HEK293 (cell line): ENCODE results near the gene EIF4H.

Source experiments
- PRDM2 ChIP-seq: fragments of 450-650 bp; formaldehyde crosslinking; IDR thresholded peaks from 2 replicates; pipeline ENCODE4 v1.5.1; 2016; ENCODE audit warnings: missing biosample characterization, missing genetic modification characterization, borderline replicate concordance
- TCF7L2 ChIP-seq: IDR thresholded peaks from 2 replicates; pipeline ENCODE4 v1.6.1; 2011; ENCODE audit warnings: low read depth, mild to moderate bottlenecking, inconsistent platforms, low read length, moderate library complexity, borderline replicate concordance
- ZFP37 ChIP-seq: fragments of 450-650 bp; formaldehyde crosslinking; IDR thresholded peaks from 2 replicates; pipeline ENCODE4 v1.5.1; 2016; ENCODE audit warnings: missing biosample characterization, missing genetic modification characterization
- ZNF140 ChIP-seq: fragments of 450-650 bp; formaldehyde crosslinking; IDR thresholded peaks from 2 replicates; pipeline ENCODE4 v1.5.1; 2016; ENCODE audit warnings: missing biosample characterization, missing genetic modification characterization
- ZNF146 ChIP-seq: fragments of 450-650 bp; formaldehyde crosslinking; IDR thresholded peaks from 2 replicates; pipeline ENCODE4 v1.5.1; 2016; ENCODE audit warnings: missing biosample characterization, missing genetic modification characterization
- ZNF155 ChIP-seq: fragments of 450-650 bp; formaldehyde crosslinking; IDR thresholded peaks from 2 replicates; pipeline ENCODE4 v1.5.1; 2016; ENCODE audit warnings: missing biosample characterization, missing genetic modification characterization
- ZNF169 ChIP-seq: fragments of 450-650 bp; formaldehyde crosslinking; IDR thresholded peaks from 2 replicates; pipeline ENCODE4 v1.5.1; 2016; ENCODE audit warnings: missing biosample characterization, missing genetic modification characterization
- ZNF18 ChIP-seq: fragments of 450-650 bp; formaldehyde crosslinking; IDR thresholded peaks from 2 replicates; pipeline ENCODE4 v1.5.1; 2016; ENCODE audit warnings: missing biosample characterization, missing genetic modification characterization
- ZNF23 ChIP-seq: fragments of 450-650 bp; formaldehyde crosslinking; IDR thresholded peaks from 2 replicates; pipeline ENCODE4 v1.5.1; 2016; ENCODE audit warnings: missing biosample characterization, missing genetic modification characterization, borderline replicate concordance
- ZNF366 ChIP-seq: fragments of 450-650 bp; formaldehyde crosslinking; conservative IDR thresholded peaks from 2 replicates; pipeline ENCODE4 v1.5.1; 2016; ENCODE audit warnings: missing biosample characterization, missing genetic modification characterization
- ZNF391 ChIP-seq: fragments of 450-650 bp; formaldehyde crosslinking; IDR thresholded peaks from 2 replicates; pipeline ENCODE4 v1.5.1; 2016; ENCODE audit warnings: low read depth, missing biosample characterization, missing genetic modification characterization, borderline replicate concordance
- ZNF433 ChIP-seq: fragments of 450-650 bp; formaldehyde crosslinking; IDR thresholded peaks from 2 replicates; pipeline ENCODE4 v1.5.1; 2016; ENCODE audit warnings: missing biosample characterization, missing genetic modification characterization, low read depth
- ZNF513 ChIP-seq: fragments of 450-650 bp; IDR thresholded peaks from 2 replicates; pipeline ENCODE4 v1.5.1; 2018; ENCODE audit warnings: missing biosample characterization, missing genetic modification characterization
- ZNF518A ChIP-seq: fragments of 450-650 bp; formaldehyde crosslinking; conservative IDR thresholded peaks from 2 replicates; pipeline ENCODE4 v1.5.1; 2016; ENCODE audit warnings: low read depth, missing biosample characterization, missing genetic modification characterization
- ZNF544 ChIP-seq: fragments of 450-650 bp; formaldehyde crosslinking; IDR thresholded peaks from 2 replicates; pipeline ENCODE4 v1.5.0; 2017; ENCODE audit warnings: missing biosample characterization, missing genetic modification characterization
- ZNF571 ChIP-seq: fragments of 450-650 bp; formaldehyde crosslinking; IDR thresholded peaks from 2 replicates; pipeline ENCODE4 v1.5.0; 2017; ENCODE audit warnings: missing biosample characterization, missing genetic modification characterization
- ZNF585B ChIP-seq: fragments of 450-650 bp; formaldehyde crosslinking; IDR thresholded peaks from 2 replicates; pipeline ENCODE4 v1.5.1; 2016; ENCODE audit warnings: missing biosample characterization, missing genetic modification characterization
- ZNF600 ChIP-seq: fragments of 450-650 bp; formaldehyde crosslinking; IDR thresholded peaks from 2 replicates; pipeline ENCODE4 v1.5.1; 2016; ENCODE audit warnings: missing biosample characterization, missing genetic modification characterization
- ZNF629 ChIP-seq: fragments of 450-650 bp; formaldehyde crosslinking; IDR thresholded peaks from 2 replicates; pipeline ENCODE4 v1.5.1; 2017; ENCODE audit warnings: missing biosample characterization, missing genetic modification characterization
- ZNF645 ChIP-seq: fragments of 450-650 bp; formaldehyde crosslinking; IDR thresholded peaks from 2 replicates; pipeline ENCODE4; 2016; ENCODE audit warnings: missing biosample characterization, missing genetic modification characterization
- ZNF692 ChIP-seq: fragments of 450-650 bp; formaldehyde crosslinking; IDR thresholded peaks from 2 replicates; pipeline ENCODE4 v1.5.1; 2016; ENCODE audit warnings: missing biosample characterization, missing genetic modification characterization
- ZNF701 ChIP-seq: fragments of 450-650 bp; formaldehyde crosslinking; IDR thresholded peaks from 2 replicates; pipeline ENCODE4 v1.5.1; 2016; ENCODE audit warnings: missing biosample characterization, missing genetic modification characterization
- ZSCAN30 ChIP-seq: fragments of 450-650 bp; IDR thresholded peaks from 2 replicates; pipeline ENCODE4 v1.5.1; 2018; ENCODE audit warnings: missing biosample characterization, mild to moderate bottlenecking, missing genetic modification characterization, moderate library complexity

The EIF4H gene

GRCh38 chr7:74173866-74174605 lies at the start of gene EIF4H (continued):
- TF ChIP-seq ZNF692 (tag by site-specific recombination): peak; percentile 96
- TF ChIP-seq ZNF391 (tag by site-specific recombination): no peak
- TF ChIP-seq ZNF23 (tag by site-specific recombination): no peak
- no peak for TF ChIP-seq ZNF169 (tag by site-specific recombination)
- no peak for TF ChIP-seq ZNF585B (tag by site-specific recombination)
- TF ChIP-seq ZNF629 (tag by site-specific recombination): no peak
- no peak for TF ChIP-seq ZNF571 (tag by site-specific recombination)
- TF ChIP-seq ZFP37 (tag by site-specific recombination): no peak
- peak; percentile 59 for TF ChIP-seq ZSCAN30 (tag by site-specific recombination)
- no peak for TF ChIP-seq ZNF366
- no peak for TF ChIP-seq ZNF513 (tag by site-specific recombination)
- no peak for TF ChIP-seq ZNF146
- no peak for TF ChIP-seq ZNF140 (tag by site-specific recombination)
- no peak for TF ChIP-seq ZNF433 (tag by site-specific recombination)
- TF ChIP-seq ZNF518A (tag by site-specific recombination): no peak
- peak; percentile 65 for TF ChIP-seq ZNF600
- no peak for TF ChIP-seq ZNF544 (tag by site-specific recombination)
- TF ChIP-seq ZNF645 (tag by site-specific recombination): no peak
- no peak for TF ChIP-seq ZNF701
- TF ChIP-seq TCF7L2: no peak
- TF ChIP-seq ZNF155 (tag by site-specific recombination): no peak
- no peak for TF ChIP-seq ZNF18 (tag by site-specific recombination)
- no peak for TF ChIP-seq PRDM2 (tag by site-specific recombination)
